Measurements from ENCODE around the gene EEF1B2.
"Not testable (repeated sequence)": the region's sequence is repeated elsewhere in the genome, so short reads cannot be mapped to it uniquely, and the experiment has no call there.

The EEF1B2 gene

DNA sequence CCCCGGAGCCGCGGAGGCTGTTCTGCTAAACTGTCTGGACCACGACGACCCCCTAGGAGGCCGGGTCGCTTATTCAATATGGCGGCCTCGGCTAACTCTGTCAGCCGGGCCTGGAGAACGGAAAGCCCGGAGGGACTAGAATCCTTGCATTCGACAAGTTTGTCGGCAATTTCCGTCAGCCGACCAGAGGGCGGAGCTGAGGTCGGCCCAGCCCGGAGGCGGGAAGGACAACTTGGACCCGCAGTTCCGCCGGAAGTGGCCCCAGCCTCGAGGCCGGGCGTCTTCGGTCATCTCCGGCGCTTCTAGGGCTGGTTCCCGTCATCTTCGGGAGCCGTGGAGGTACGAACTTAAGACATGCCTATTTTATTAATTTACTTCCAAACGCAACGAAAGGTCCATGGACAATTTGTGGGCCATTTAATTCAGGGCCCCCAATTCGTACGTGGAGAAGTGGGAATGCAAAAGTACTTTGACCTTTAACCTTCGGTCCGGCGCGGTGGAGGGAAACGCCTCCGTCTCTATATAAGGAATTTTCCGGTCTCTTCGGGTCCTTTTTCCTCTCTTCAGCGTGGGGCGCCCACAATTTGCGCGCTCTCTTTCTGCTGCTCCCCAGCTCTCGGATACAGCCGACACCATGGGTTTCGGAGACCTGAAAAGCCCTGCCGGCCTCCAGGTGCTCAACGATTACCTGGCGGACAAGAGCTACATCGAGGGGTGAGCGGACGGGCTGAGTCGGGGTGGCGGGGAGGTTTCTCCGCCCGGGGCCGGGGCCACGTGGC lies at the start of gene EEF1B2, which contains the start of gene NDUFS1:
TSS of gene EEF1B2 (plus strand) at position 550 of the 779 bp plus-strand sequence. CDS start at position 635, 85 bp downstream.
TSS of gene NDUFS1 (minus strand) at position 99 of the 779 bp plus-strand sequence. CDS start 5,766 bp downstream, outside the sequence.
- peaks cover 38% of the 10 kb centered on the region for H3K36me3 Mint-ChIP-seq
- no peaks in the 10 kb centered on the region for H3K27me3 Mint-ChIP-seq
- no peaks in the 10 kb centered on the region for H3K9me3 Mint-ChIP-seq
- H3K4me3 Mint-ChIP-seq = peak within 1 kb of the TSS; percentile 99
- peak within 1 kb of the TSS; percentile 100 for H3K27ac Mint-ChIP-seq
- H3K4me1 Mint-ChIP-seq = peaks cover 50% of the 10 kb centered on the region

DNA sequence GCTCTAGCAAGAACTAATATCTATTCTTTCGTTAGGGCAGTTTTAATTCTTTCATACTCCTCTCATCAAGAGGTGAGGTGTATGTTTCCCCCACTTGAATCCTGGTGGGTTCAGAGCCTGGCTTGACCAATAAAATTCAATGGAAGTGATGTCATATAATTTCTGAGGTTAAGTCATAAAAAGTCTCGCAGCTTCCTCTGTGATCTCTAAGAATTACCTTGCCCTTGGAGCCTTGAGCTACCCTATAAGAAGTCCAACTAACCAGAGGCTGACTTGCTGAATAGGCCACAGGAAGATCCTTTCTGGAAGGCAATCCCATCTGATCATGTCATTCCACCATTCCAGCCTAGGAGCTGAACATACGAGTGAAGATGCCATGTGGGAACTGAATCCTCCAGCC lies 47.6 kb upstream of the EEF1B2 start:
- Mint-ChIP-seq H3K4me1 (no peaks in the 10 kb centered on the region), H3K27me3 (no peaks in the 10 kb centered on the region), H3K4me3 (no peak overlapping the region), H3K27ac (no peak overlapping the region), H3K36me3 (peaks cover 10% of the 10 kb centered on the region), H3K9me3 (no peaks in the 10 kb centered on the region)

DNA sequence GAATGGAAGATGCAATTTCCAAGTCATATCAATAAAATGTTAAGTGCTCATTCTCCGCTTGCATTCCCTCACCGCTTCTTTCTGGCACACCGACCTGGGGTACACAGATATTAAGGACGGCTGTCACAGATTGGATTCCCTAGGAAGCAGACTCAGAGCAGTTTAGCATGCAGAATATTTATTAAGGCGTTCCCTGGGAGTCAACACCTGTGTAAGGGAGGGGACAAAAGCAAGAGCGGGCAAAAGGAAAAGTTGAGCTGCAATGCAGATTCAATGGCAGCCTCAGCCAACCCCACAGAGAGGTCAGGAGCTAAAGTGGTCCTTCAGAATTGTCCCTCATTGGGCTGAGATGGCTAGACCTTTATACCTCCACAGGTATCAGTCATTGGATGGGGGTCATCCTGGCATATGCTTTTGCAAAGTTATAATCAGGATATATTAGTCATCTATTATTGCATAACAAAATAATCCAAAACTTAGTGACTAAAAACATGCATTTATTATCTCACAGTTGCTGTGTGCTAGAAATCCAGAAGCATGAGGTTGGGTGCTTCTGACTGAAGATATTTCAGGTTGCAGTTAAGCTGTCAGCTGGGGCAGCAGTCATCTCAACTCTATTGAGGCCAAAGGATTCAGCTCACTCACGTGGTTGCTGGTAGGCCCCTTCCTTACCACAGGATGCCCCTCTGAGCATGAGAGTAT lies 46.7 kb upstream of the EEF1B2 start:
- no peaks in the 10 kb centered on the region for H3K9me3 Mint-ChIP-seq
- H3K27me3 Mint-ChIP-seq = no peaks in the 10 kb centered on the region
- H3K27ac Mint-ChIP-seq = no peak overlapping the region
- H3K4me1 Mint-ChIP-seq = no peaks in the 10 kb centered on the region
- H3K36me3 Mint-ChIP-seq = peaks cover 10% of the 10 kb centered on the region
- H3K4me3 Mint-ChIP-seq = no peak overlapping the region

DNA sequence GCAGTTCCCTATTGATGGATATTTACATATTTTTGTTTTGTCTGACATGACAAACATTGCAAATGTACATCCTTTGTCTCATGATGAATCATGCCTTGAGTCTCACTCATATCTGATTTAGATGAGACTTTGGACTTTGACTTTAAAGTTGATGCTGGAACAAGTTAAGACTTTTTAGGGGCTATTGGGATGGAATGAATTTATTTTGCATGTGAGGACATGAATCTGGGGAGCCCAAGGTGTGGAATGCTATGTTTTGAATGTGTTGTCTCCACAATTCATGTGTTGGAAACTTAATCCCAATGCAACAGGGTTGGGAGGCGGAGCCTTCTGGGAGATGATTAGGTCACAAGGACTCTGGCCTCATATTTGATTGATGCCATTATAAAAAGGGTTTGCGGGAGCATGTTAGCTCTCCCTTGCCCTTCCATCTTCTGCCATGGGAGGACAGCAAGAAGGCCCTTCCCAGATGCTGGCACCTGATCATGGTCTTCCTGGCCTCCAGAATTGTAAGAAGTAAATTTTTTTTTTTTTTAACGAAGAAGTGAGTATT lies 44.6 kb upstream of the EEF1B2 start:
- Mint-ChIP-seq H3K27me3 (no peaks in the 10 kb centered on the region), H3K9me3 (peaks cover 2% of the 10 kb centered on the region), H3K36me3 (peaks cover 14% of the 10 kb centered on the region), H3K27ac (no peak overlapping the region), H3K4me3 (no peak overlapping the region), H3K4me1 (no peaks in the 10 kb centered on the region)

DNA sequence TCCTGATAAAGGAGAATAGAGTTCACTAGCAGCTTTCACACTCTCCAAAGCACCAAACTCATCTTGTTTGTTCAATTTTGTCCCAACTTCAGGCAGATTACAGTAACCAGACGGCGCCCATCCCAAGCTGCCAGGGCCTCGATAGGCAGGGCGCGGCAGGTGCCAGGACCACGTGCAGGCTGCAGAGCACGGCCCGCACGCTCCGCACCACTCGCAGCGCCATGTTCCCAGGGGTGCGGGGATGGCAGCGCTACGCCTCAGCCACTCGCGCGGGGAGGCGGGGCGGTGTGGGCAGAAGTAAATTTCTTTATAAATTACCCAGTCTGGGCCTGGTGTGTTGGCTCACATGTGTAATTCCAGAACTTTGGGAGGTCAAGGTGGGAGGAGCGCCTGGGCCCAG lies 43.4 kb upstream of the EEF1B2 start:
- Mint-ChIP-seq H3K9me3 (peaks cover 9% of the 10 kb centered on the region), H3K27ac (peak overlapping the region; percentile 1)

DNA sequence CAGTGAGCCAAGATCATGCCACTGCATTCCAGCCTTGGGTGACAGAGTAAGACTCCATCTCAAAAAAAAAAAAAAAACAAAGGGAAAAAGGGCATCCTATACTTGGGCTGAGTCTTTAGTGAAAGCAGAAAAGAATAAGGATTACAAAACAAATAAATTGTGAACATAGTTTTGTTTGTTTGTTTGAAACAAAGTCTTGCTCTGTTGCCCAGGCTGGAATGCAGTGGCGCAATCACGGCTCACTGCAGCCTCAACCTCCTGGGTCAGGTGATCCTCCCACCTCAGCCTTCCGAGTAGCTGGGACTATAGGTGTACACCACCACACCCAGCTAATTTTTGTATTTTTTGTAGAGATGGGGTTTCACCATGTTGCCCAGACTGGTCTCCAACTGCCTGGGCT lies 37.1 kb upstream of the EEF1B2 start:
- not testable (repeated sequence) for H3K27ac Mint-ChIP-seq, H3K4me1 Mint-ChIP-seq, H3K27me3 Mint-ChIP-seq, H3K4me3 Mint-ChIP-seq
- Mint-ChIP-seq H3K9me3 (peaks cover 11% of the 10 kb centered on the region), H3K36me3 (peaks cover 24% of the 10 kb centered on the region)

More for the DNA sequence above, 43.4 kb upstream of the EEF1B2 start:
- no peaks in the 10 kb centered on the region for H3K27me3 Mint-ChIP-seq
- H3K4me3 Mint-ChIP-seq = no peak overlapping the region
- H3K36me3 Mint-ChIP-seq = peaks cover 23% of the 10 kb centered on the region
- H3K4me1 Mint-ChIP-seq = no peaks in the 10 kb centered on the region

DNA sequence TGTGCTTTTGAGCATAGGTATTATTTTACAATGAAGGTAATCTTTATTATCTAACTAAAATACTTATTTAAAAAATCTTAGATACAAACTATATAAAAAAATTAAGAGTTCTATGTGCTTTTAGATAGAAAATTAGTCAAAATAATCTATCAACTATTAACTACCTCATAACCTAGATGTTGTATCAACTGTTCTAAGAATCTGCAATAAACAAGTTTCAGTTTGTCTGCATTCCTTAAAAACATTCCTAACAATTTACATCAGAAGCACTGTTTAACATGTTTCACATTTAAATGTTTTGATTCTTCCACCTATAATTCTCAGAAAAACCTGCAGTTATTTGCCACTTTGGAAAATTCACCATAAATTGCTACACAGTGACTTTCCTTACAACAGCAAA lies 33.8 kb upstream of the EEF1B2 start:
- peaks cover 15% of the 10 kb centered on the region for H3K36me3 Mint-ChIP-seq
- H3K4me3 Mint-ChIP-seq = no peak overlapping the region
- H3K27me3 Mint-ChIP-seq = no peaks in the 10 kb centered on the region
- peaks cover 5% of the 10 kb centered on the region for H3K9me3 Mint-ChIP-seq
- H3K27ac Mint-ChIP-seq = no peak overlapping the region
- no peaks in the 10 kb centered on the region for H3K4me1 Mint-ChIP-seq

DNA sequence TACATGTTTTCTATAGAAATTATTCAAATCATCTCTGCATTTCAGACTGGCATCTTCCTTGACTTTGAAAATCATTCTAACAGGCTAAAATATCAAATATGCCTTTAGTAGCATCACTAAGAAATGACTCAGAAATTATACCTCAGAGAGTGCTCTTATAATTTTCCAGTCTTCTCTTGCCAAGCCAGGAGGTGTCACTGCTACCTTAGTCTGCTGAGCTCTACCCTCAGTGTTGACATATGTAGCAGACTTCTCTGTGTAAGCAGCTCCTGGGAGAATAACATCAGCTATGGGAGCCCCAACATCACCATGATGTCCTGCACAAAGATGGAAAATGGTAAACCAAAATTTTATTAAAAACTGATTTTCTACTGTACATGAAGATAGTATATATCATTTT lies 32.0 kb upstream of the EEF1B2 start:
- H3K36me3 Mint-ChIP-seq = peaks cover 7% of the 10 kb centered on the region
- no peaks in the 10 kb centered on the region for H3K9me3 Mint-ChIP-seq
- H3K4me3 Mint-ChIP-seq = no peak overlapping the region
- H3K27me3 Mint-ChIP-seq = no peaks in the 10 kb centered on the region
- H3K4me1 Mint-ChIP-seq = no peaks in the 10 kb centered on the region
- H3K27ac Mint-ChIP-seq = no peak overlapping the region

DNA sequence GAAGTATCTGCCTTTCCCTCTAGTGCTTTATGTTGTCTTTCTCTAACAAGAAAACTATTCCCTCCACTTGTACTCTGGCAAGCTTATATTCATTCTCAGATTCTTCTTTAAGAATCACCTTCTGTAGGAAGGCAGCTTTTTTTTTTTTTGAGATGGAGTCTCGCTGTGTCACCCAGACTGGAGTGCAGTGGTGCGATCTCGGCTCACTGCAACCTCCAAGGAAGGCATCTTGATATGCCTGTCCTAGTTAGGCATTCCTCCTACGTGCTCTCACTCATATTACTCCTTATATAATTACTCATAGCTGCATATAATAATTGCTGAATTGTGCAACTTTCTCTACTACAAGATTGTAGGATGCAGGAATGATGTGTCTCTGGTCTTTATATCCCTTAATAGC lies 16.2 kb upstream of the EEF1B2 start:
- Mint-ChIP-seq H3K9me3 (no peaks in the 10 kb centered on the region), H3K36me3 (peaks cover 10% of the 10 kb centered on the region), H3K27me3 (no peaks in the 10 kb centered on the region), H3K27ac (no peak overlapping the region), H3K4me3 (no peak overlapping the region), H3K4me1 (no peaks in the 10 kb centered on the region)

DNA sequence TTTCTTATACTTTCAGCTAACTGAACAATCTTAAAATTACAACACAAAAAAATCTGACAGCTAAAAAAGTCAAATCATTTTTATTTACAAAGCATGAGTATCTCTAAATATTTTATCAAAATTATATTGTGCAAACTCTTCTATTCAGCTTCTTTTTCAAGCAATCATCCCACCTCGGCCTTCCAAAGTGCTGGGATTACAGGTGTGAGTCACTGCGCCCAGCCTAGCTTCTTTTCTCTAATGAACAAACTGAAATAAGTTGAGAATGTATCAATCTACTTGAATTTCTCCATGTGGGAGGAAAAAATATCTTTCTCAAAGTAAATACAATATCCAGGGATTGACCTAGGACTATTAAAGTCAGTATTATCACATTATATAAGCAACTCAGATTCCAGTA lies 15.3 kb upstream of the EEF1B2 start:
- Mint-ChIP-seq H3K4me3 (no peak overlapping the region), H3K27ac (no peak overlapping the region), H3K9me3 (no peaks in the 10 kb centered on the region), H3K36me3 (peaks cover 10% of the 10 kb centered on the region), H3K27me3 (no peaks in the 10 kb centered on the region), H3K4me1 (no peaks in the 10 kb centered on the region)

DNA sequence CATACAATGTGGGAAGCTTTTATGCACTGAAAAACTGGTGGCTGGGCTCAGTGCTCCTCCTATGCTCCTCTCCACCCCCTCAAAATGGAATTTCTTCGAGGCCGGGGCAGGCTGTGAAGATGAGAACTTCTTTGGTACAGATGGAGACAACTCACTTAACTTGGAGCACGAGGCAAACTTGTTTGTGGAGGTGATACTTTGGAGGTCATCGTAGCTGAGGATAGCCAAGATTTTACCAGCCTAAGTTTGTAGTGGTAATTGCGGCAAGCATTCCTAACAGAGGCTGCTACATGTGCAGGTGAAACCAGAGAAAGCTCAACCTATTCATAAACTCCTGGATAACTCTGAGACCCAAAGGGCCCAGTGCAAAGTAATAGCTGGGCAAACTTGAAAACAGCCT lies 14.0 kb upstream of the EEF1B2 start:
- Mint-ChIP-seq H3K4me3 (no peak overlapping the region), H3K36me3 (peaks cover 13% of the 10 kb centered on the region), H3K27ac (peak overlapping the region; percentile 30), H3K27me3 (no peaks in the 10 kb centered on the region), H3K9me3 (no peaks in the 10 kb centered on the region), H3K4me1 (peaks cover 8% of the 10 kb centered on the region)

DNA sequence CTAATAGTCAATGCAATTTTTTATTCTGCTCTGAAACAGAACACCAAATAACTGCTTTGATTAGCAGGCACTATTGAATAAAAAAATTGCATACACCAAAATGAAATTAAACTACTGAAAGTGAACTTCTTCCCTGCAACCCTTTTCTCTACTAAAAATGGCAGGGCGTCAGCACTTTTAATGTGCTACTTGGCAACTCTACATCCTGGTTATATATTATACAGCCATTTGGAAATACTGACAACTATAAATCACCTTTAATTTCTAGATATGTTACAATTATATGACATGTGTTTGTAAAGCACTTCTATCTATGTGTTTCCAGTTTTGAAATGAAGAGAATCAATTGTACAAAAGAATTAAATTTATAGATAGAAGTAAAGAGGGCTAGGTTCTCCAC lies 10.4 kb upstream of the EEF1B2 start:
- H3K27ac Mint-ChIP-seq = no peak overlapping the region
- H3K9me3 Mint-ChIP-seq = no peaks in the 10 kb centered on the region
- no peak overlapping the region for H3K4me3 Mint-ChIP-seq
- no peaks in the 10 kb centered on the region for H3K27me3 Mint-ChIP-seq
- peaks cover 26% of the 10 kb centered on the region for H3K4me1 Mint-ChIP-seq
- peaks cover 7% of the 10 kb centered on the region for H3K36me3 Mint-ChIP-seq

DNA sequence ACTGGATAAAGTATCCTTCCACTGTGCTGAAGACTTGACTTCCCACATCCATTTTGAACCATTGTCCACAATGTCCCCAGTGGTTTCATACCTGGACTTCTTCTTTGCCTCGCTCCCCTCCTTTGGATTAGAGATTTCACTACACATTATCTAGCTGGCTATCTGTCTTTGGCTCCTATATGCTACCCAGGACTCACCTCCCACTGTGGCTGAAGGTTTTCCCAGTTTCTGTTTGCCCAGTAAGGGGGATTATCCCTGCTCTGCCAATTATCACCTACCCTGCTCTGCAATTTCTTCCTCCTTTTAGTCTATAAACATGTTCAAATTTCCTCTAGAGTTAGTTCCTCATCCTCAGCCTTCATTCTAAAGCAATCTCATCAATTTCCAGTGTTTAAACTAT lies 9.5 kb upstream of the EEF1B2 start:
- Mint-ChIP-seq H3K27ac (peak overlapping the region; percentile 15), H3K27me3 (no peaks in the 10 kb centered on the region), H3K4me1 (peaks cover 26% of the 10 kb centered on the region), H3K4me3 (no peak overlapping the region), H3K36me3 (peaks cover 6% of the 10 kb centered on the region), H3K9me3 (no peaks in the 10 kb centered on the region)

DNA sequence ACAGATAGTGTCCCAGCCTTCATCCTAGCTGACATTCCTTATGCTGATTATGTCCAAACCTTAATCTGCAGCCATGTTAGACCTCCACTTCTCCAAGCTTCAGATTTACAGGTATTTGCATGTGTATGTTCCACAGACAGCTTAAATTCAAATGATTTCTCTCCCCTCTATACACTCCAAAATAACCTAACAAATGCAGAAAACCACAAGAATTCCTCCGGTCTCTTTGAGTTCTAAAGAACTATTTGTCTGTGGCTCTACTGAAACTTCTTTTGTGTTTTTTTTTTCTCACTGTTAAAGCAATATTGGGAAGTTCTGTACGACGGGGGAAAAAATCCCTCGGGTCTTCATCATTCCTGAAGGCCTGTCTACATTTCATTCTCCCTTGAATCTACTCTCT lies 9.1 kb upstream of the EEF1B2 start:
- Mint-ChIP-seq H3K4me1 (peaks cover 26% of the 10 kb centered on the region), H3K27ac (peak overlapping the region; percentile 30), H3K4me3 (no peak overlapping the region), H3K9me3 (no peaks in the 10 kb centered on the region), H3K27me3 (no peaks in the 10 kb centered on the region), H3K36me3 (peaks cover 5% of the 10 kb centered on the region)

DNA sequence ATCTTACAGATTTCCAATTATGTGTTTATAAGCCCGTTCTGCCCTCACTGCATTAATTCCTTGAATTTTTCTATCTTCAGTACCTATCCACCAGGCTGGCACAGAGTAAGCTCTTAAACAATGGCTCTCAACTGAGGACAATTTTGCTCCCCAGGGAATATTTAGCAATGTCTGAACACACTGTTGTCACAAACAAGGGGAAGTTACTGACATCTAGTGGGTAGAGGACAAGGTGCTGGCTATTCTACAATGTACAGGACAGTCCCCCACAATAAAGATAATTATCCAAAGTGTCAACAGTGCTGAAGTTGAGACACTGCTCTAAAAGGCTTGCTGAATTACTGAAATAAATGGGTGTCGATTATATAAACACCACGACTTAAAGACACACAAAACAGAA lies 5.5 kb upstream of the EEF1B2 start:
- Mint-ChIP-seq H3K4me1 (peaks cover 44% of the 10 kb centered on the region), H3K27me3 (no peaks in the 10 kb centered on the region), H3K4me3 (no peak overlapping the region), H3K27ac (no peak overlapping the region), H3K9me3 (no peaks in the 10 kb centered on the region), H3K36me3 (peaks cover 5% of the 10 kb centered on the region)

DNA sequence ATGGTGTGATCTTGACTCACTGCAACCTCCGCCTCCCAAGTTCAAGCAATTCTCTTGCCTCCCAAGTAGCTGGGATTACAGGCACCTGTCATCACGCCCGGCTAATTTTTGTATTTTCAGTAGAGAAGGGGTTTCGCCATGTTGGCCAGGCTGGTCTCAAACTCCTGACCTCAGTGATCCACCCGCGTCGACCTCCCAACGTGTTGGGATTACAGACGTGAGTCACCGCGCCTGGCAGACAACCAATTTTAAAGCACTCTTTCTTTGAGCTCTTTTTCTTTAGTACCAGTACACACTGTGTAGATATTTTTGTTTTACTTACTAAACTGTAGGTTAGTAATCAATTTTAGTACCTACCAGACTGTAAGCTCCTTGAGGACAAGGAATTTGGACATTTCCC lies 2.7 kb upstream of the EEF1B2 start:
- H3K27me3 Mint-ChIP-seq, H3K27ac Mint-ChIP-seq, H3K9me3 Mint-ChIP-seq: not testable (repeated sequence)
- H3K36me3 Mint-ChIP-seq = peaks cover 22% of the 10 kb centered on the region
- H3K4me3 Mint-ChIP-seq = peak overlapping the region; percentile 99
- H3K4me1 Mint-ChIP-seq = peaks cover 38% of the 10 kb centered on the region

Measured in activated naive CD4-positive, alpha-beta T cell treated with anti-CD3 and anti-CD28 coated beads, Interleukin-2, amount 50 U/mL, for 24 hours (primary cell).